Measurements from ENCODE around the gene ZYG11A. TPM values are rescaled to one million over a fixed set of nuclear protein-coding genes. Genes with fewer than 3 reads are reported as not detected.
A peak's percentile ranks its signal among the peaks of the same experiment; 100 is the strongest.
"Not testable (repeated sequence)": the region's sequence is repeated elsewhere in the genome, so short reads cannot be mapped to it uniquely, and the experiment has no call there.

The ZYG11A gene
- total RNA-seq (under 1 TPM; 0.11 to 0.16 TPM), total RNA-seq (0 to 1.6 (median 0.21) reads per million in 172 experiments)
- polyA plus RNA-seq (2013, experiment 1 of 2): 0.03 TPM
- 0.03 TPM for polyA plus RNA-seq (2013, experiment 2 of 2)

DNA sequence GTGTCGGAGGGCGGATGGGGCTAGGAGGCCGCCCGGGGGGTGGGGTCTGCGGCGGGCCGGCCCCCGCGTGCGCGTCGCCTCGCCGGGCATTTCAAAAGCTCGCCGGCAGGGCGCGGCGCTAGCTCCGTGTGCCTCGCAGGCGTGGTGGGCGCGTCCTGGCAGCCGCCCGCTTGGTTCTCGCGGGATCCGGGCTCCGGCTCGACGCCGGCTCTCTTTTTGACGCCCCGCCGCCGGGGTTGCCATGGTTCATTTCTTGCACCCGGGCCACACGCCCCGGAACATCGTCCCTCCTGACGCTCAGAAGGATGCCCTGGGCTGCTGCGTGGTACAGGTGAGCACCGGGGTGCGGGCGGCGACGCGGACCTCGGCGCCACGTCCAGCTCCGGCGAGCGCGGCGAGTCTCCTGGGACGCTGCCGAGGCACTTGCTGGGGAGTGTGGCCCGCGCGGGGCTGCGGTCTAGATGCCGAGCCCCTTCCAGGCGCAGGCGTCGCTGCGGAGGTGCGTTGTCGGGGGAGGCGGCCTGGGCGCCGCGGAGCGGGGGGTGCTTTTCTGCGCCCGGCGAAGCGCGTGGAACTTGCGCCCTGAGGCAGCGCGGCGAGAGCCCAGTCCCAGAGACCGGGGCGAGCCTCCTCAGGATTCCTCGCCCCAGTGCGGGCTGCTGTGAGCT, at the start of gene ZYG11A:
Gene ZYG11A, plus strand, starts transcription at position 118 of the 668 bp plus-strand sequence. Its CDS starts 124 bp downstream, at position 242.
- Histone ChIP-seq H3K4me3 (ENCODE audit: low read length) (peak within 1 kb of the TSS; percentile 47), H3K27me3 (ENCODE audit: control insufficient read depth in 1 of 2, insufficient read depth in 2 of 2, low read length in 2 of 2) (peaks cover 21 to 31% of the 10 kb centered on the region in 2 experiments), H3K4me1 (ENCODE audit: insufficient read depth, low read length) (peaks cover 14% of the 10 kb centered on the region), H3K27ac (ENCODE audit: low read depth in 1 of 2, low read length in 2 of 2) (no peak within 1 kb of the TSS), H3K36me3 (ENCODE audit: insufficient read depth, low read length) (no peaks in the 10 kb centered on the region), H3K9me3 (ENCODE audit: control insufficient read depth in 1 of 2, insufficient read depth in 1 of 2, low read length in 2 of 2) (peaks cover 0 to 13% of the 10 kb centered on the region in 2 experiments)
- POLR2A ChIA-PET: interaction anchor here (0.9 to 1.3 kb wide), 2 partner anchors 79 to 140 kb away, joined by 3 read pairs; partner anchors contain the start of gene ECHDC2
- CTCF ChIA-PET: no interaction called here
- Mint-ChIP-seq H3K27ac (no peak within 1 kb of the TSS), H3K4me1 (ENCODE audit: low read depth) (peaks cover 7% of the 10 kb centered on the region), H3K27me3 (peaks cover 47% of the 10 kb centered on the region), H3K9me3 (no peaks in the 10 kb centered on the region), H3K36me3 (ENCODE audit: low read depth) (no peaks in the 10 kb centered on the region), H3K4me3 (peak within 1 kb of the TSS; percentile 83)
- peak; percentile 33 to 86 (median 63) for DNase-seq
- ATAC-seq (ENCODE audit: poor library complexity): peak; percentile 93
- intact Hi-C loops (cut with DNase I, micrococcal nuclease): loop anchor here in 1 of 2 experiments (10.0 kb wide), 1 partner anchor 82 kb away; the partner anchor contains the start of genes ECHDC2 and SCP2
- TF ChIP-seq, protein P1, sequence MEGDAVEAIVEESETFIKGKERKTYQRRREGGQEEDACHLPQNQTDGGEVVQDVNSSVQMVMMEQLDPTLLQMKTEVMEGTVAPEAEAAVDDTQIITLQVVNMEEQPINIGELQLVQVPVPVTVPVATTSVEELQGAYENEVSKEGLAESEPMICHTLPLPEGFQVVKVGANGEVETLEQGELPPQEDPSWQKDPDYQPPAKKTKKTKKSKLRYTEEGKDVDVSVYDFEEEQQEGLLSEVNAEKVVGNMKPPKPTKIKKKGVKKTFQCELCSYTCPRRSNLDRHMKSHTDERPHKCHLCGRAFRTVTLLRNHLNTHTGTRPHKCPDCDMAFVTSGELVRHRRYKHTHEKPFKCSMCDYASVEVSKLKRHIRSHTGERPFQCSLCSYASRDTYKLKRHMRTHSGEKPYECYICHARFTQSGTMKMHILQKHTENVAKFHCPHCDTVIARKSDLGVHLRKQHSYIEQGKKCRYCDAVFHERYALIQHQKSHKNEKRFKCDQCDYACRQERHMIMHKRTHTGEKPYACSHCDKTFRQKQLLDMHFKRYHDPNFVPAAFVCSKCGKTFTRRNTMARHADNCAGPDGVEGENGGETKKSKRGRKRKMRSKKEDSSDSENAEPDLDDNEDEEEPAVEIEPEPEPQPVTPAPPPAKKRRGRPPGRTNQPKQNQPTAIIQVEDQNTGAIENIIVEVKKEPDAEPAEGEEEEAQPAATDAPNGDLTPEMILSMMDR (IDR thresholded peaks at IDR 0.05): peak; percentile 51

DNA sequence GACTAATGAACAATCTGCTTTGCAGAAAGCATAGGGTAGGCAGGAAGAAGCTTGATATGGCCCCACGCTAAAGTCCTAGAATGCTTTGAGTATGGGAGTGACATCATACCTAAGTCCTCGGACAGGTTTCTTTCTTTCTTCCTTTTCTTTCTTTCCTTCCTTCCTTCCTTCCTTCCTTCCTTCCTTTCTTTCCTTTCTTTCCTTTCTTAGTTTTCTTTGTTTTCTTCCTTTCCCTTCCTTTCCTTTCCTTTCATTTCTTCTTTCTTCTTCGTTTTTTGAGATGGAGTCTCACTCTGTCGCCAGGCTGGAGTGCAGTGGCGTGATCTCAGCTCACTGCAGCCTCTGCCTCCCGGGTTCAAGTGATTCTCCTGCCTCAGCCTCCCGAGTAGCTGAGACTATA, 48.8 kb upstream of the ZYG11A start:
- H3K4me3 ChIP-seq (ENCODE audit: low read length); CTCF ChIA-PET: not testable (repeated sequence)

GRCh38 chr1:52795464-52795863, 47.1 kb upstream of the ZYG11A start:
- Mint-ChIP-seq H3K36me3 (ENCODE audit: low read depth) (peaks cover 56% of the 10 kb centered on the region), H3K4me3 (no peak overlapping the region), H3K27me3 (no peaks in the 10 kb centered on the region), H3K9me3 (no peaks in the 10 kb centered on the region), H3K4me1 (ENCODE audit: low read depth) (peaks cover 4% of the 10 kb centered on the region), H3K27ac (no peak overlapping the region)
- Histone ChIP-seq H3K27ac (ENCODE audit: low read depth in 1 of 2, low read length in 2 of 2) (no peak overlapping the region), H3K27me3 (ENCODE audit: control insufficient read depth in 1 of 2, insufficient read depth in 2 of 2, low read length in 2 of 2) (no peaks in the 10 kb centered on the region), H3K9me3 (ENCODE audit: control insufficient read depth in 1 of 2, insufficient read depth in 1 of 2, low read length in 2 of 2) (no peaks in the 10 kb centered on the region), H3K36me3 (ENCODE audit: insufficient read depth, low read length) (peaks cover 36% of the 10 kb centered on the region), H3K4me3 (ENCODE audit: low read length) (no peak overlapping the region), H3K4me1 (ENCODE audit: insufficient read depth, low read length) (no peaks in the 10 kb centered on the region)
- no peak for DNase-seq
- ChIA-PET CTCF (interaction anchor here (0.6 kb wide), 1 partner anchor 30 kb away, joined by 3 read pairs; no protein-coding TSS in a partner anchor), POLR2A (no interaction called here)
- intact Hi-C loops (cut with DNase I, micrococcal nuclease): no loop called here
- ATAC-seq (ENCODE audit: poor library complexity): no peak
- TF ChIP-seq, protein P1 (IDR thresholded peaks at IDR 0.05): no peak

More for the DNA sequence above, 48.8 kb upstream of the ZYG11A start:
- H3K27ac ChIP-seq (ENCODE audit: low read depth in 1 of 2, low read length in 2 of 2); H3K4me3 Mint-ChIP-seq; intact Hi-C loops (cut with DNase I, micrococcal nuclease); H3K9me3 ChIP-seq (ENCODE audit: control insufficient read depth in 1 of 2, insufficient read depth in 1 of 2, low read length in 2 of 2); H3K4me1 Mint-ChIP-seq (ENCODE audit: low read depth); H3K27me3 Mint-ChIP-seq; H3K9me3 Mint-ChIP-seq; H3K4me1 ChIP-seq (ENCODE audit: insufficient read depth, low read length); POLR2A ChIA-PET; DNase-seq; ATAC-seq (ENCODE audit: poor library complexity); H3K27ac Mint-ChIP-seq; H3K27me3 ChIP-seq (ENCODE audit: control insufficient read depth in 1 of 2, insufficient read depth in 2 of 2, low read length in 2 of 2): not testable (repeated sequence)
- peaks cover 37% of the 10 kb centered on the region for H3K36me3 ChIP-seq (ENCODE audit: insufficient read depth, low read length)
- H3K36me3 Mint-ChIP-seq (ENCODE audit: low read depth): peaks cover 67% of the 10 kb centered on the region
